ENCODE measurements around the gene MYO18A.

The MYO18A gene

DNA sequence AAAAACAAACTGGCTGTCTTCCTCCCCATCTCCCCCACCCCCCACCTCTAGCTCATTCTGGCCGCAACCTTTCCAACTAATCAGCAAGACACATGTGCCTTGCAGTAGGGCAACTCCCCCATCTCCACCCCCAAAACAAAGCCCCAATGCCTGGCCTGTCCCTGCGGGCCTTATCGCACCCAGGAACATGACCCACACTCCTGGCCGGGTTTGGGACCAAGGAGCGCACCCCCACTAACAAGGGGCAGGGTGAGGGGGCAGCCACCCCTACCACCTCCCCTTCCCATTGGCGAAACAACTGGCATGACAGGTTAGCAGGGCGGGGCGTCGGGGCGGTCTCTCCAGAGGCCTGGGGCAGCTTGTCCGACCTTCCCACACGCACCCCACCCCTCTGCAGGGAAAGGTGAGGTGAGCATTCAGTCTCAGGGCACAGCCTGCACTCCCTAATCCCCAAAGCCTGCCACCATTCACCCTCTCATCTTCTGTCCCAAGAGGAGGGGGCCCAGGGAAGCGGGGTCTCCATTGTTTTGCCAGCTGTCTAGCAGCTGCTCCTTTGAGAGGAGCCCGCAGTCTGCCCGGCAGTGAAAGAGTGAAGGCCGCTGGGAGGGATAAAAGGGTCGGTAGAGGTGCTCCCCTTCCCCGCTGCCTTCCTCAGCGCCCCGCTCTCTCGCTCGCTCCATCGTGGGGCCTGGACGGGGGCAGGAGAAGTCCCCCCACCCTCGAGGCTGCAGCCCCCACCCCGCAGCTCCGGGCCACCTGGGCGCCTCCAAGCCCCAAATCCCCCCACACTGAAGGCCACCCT is 765 bp downstream of the MYO18A start (continued):
- TF ChIP-seq, protein P1, sequence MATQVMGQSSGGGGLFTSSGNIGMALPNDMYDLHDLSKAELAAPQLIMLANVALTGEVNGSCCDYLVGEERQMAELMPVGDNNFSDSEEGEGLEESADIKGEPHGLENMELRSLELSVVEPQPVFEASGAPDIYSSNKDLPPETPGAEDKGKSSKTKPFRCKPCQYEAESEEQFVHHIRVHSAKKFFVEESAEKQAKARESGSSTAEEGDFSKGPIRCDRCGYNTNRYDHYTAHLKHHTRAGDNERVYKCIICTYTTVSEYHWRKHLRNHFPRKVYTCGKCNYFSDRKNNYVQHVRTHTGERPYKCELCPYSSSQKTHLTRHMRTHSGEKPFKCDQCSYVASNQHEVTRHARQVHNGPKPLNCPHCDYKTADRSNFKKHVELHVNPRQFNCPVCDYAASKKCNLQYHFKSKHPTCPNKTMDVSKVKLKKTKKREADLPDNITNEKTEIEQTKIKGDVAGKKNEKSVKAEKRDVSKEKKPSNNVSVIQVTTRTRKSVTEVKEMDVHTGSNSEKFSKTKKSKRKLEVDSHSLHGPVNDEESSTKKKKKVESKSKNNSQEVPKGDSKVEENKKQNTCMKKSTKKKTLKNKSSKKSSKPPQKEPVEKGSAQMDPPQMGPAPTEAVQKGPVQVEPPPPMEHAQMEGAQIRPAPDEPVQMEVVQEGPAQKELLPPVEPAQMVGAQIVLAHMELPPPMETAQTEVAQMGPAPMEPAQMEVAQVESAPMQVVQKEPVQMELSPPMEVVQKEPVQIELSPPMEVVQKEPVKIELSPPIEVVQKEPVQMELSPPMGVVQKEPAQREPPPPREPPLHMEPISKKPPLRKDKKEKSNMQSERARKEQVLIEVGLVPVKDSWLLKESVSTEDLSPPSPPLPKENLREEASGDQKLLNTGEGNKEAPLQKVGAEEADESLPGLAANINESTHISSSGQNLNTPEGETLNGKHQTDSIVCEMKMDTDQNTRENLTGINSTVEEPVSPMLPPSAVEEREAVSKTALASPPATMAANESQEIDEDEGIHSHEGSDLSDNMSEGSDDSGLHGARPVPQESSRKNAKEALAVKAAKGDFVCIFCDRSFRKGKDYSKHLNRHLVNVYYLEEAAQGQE (tag by site-specific recombination; IDR thresholded peaks at IDR 0.05): no peak
- no peak for TF ChIP-seq ZNF791 (tag by site-specific recombination; IDR thresholded peaks at IDR 0.05)
- no peak for TF ChIP-seq ZNF768 (tag by site-specific recombination; IDR thresholded peaks at IDR 0.05)
- no peak for TF ChIP-seq ZNF585B (tag by site-specific recombination; IDR thresholded peaks at IDR 0.05)
- TF ChIP-seq, protein P2, sequence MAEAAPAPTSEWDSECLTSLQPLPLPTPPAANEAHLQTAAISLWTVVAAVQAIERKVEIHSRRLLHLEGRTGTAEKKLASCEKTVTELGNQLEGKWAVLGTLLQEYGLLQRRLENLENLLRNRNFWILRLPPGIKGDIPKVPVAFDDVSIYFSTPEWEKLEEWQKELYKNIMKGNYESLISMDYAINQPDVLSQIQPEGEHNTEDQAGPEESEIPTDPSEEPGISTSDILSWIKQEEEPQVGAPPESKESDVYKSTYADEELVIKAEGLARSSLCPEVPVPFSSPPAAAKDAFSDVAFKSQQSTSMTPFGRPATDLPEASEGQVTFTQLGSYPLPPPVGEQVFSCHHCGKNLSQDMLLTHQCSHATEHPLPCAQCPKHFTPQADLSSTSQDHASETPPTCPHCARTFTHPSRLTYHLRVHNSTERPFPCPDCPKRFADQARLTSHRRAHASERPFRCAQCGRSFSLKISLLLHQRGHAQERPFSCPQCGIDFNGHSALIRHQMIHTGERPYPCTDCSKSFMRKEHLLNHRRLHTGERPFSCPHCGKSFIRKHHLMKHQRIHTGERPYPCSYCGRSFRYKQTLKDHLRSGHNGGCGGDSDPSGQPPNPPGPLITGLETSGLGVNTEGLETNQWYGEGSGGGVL (tag by site-specific recombination; IDR thresholded peaks at IDR 0.05): peak; percentile 31; the same call in 1 of the 2 replicates
- TF ChIP-seq MYNN (tag by site-specific recombination; IDR thresholded peaks at IDR 0.05; ENCODE audit: borderline replicate concordance): no peak
- TF ChIP-seq ZNF626 (tag by site-specific recombination; IDR thresholded peaks at IDR 0.05): no peak
- peak; percentile 18; the same call in 1 of the 2 replicates for TF ChIP-seq SP7 (tag by site-specific recombination; IDR thresholded peaks at IDR 0.05)
- TF ChIP-seq, protein P3, sequence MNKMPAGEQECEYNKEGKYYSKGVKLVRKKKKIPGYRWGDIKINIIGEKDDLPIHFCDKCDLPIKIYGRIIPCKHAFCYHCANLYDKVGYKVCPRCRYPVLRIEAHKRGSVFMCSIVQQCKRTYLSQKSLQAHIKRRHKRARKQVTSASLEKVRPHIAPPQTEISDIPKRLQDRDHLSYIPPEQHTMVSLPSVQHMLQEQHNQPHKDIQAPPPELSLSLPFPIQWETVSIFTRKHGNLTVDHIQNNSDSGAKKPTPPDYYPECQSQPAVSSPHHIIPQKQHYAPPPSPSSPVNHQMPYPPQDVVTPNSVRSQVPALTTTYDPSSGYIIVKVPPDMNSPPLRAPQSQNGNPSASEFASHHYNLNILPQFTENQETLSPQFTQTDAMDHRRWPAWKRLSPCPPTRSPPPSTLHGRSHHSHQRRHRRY (tag by site-specific recombination; IDR thresholded peaks at IDR 0.05): no peak
- TF ChIP-seq KLF7 (tag by site-specific recombination; IDR thresholded peaks at IDR 0.05; ENCODE audit: borderline replicate concordance): no peak
- no peak for TF ChIP-seq ZNF830 (tag by site-specific recombination; IDR thresholded peaks at IDR 0.05; ENCODE audit: low read depth)
- TF ChIP-seq GLI2 (tag by site-specific recombination; IDR thresholded peaks at IDR 0.05; ENCODE audit: borderline replicate concordance, low read depth): no peak
- no peak for TF ChIP-seq SETDB1 (IDR thresholded peaks at IDR 0.05; ENCODE audit: insufficient read length, low read length)
- no peak for TF ChIP-seq ZNF423 (tag by site-specific recombination; IDR thresholded peaks at IDR 0.05)
- TF ChIP-seq, protein P4, sequence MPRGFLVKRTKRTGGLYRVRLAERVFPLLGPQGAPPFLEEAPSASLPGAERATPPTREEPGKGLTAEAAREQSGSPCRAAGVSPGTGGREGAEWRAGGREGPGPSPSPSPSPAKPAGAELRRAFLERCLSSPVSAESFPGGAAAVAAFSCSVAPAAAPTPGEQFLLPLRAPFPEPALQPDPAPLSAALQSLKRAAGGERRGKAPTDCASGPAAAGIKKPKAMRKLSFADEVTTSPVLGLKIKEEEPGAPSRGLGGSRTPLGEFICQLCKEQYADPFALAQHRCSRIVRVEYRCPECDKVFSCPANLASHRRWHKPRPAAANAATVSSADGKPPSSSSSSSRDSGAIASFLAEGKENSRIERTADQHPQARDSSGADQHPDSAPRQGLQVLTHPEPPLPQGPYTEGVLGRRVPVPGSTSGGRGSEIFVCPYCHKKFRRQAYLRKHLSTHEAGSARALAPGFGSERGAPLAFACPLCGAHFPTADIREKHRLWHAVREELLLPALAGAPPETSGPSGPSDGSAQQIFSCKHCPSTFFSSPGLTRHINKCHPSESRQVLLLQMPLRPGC (tag by site-specific recombination; IDR thresholded peaks at IDR 0.05): no peak
- TF ChIP-seq KLF16 (tag by site-specific recombination; IDR thresholded peaks at IDR 0.05): no peak
- no peak for TF ChIP-seq SALL2 (tag by site-specific recombination; IDR thresholded peaks at IDR 0.05; ENCODE audit: borderline replicate concordance)
- TF ChIP-seq, protein P5, sequence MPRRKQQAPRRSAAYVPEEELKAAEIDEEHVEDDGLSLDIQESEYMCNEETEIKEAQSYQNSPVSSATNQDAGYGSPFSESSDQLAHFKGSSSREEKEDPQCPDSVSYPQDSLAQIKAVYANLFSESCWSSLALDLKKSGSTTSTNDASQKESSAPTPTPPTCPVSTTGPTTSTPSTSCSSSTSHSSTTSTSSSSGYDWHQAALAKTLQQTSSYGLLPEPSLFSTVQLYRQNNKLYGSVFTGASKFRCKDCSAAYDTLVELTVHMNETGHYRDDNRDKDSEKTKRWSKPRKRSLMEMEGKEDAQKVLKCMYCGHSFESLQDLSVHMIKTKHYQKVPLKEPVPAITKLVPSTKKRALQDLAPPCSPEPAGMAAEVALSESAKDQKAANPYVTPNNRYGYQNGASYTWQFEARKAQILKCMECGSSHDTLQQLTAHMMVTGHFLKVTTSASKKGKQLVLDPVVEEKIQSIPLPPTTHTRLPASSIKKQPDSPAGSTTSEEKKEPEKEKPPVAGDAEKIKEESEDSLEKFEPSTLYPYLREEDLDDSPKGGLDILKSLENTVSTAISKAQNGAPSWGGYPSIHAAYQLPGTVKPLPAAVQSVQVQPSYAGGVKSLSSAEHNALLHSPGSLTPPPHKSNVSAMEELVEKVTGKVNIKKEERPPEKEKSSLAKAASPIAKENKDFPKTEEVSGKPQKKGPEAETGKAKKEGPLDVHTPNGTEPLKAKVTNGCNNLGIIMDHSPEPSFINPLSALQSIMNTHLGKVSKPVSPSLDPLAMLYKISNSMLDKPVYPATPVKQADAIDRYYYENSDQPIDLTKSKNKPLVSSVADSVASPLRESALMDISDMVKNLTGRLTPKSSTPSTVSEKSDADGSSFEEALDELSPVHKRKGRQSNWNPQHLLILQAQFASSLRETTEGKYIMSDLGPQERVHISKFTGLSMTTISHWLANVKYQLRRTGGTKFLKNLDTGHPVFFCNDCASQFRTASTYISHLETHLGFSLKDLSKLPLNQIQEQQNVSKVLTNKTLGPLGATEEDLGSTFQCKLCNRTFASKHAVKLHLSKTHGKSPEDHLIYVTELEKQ (tag by site-specific recombination; IDR thresholded peaks at IDR 0.05; ENCODE audit: borderline replicate concordance): no peak
- no peak for TF ChIP-seq ZNF140 (tag by site-specific recombination; IDR thresholded peaks at IDR 0.05)
- no peak for TF ChIP-seq ZBTB8A (tag by site-specific recombination; IDR thresholded peaks at IDR 0.05)
- no peak for TF ChIP-seq ZFP41 (tag by site-specific recombination; IDR thresholded peaks at IDR 0.05; ENCODE audit: borderline replicate concordance)

Measured in HEK293 (cell line).